Upper lobe of right lung (tissue), 1 donor: Measurements from ENCODE around the gene C4B. TPM values are rescaled to one million over a fixed set of nuclear protein-coding genes. Genes with fewer than 3 reads are reported as not detected.
"Not testable (repeated sequence)": the region's sequence is repeated elsewhere in the genome, so short reads cannot be mapped to it uniquely, and the experiment has no call there.

ENCODE experiments used
- ATAC-seq: fragments of 200-7000 bp; cut with Tn5 transposase; one replicate; pipeline ENCODE4 v1.9.1; 2020; ENCODE audit warnings: mild to moderate bottlenecking, moderate library complexity
- DNase-seq: peaks from one replicate; pipeline ENCODE4 v3.0.0-alpha.2; 2020
- H3K27ac ChIP-seq: fragments of 200-600 bp; one replicate; pipeline ENCODE4 v1.8.0; 2022
- H3K27me3 ChIP-seq: fragments of 200-600 bp; one replicate; pipeline ENCODE4 v1.8.0; 2022; ENCODE audit warnings: mild to moderate bottlenecking
- H3K36me3 ChIP-seq: fragments of 200-600 bp; one replicate; pipeline ENCODE4 v1.8.0; 2022
- H3K4me1 ChIP-seq: fragments of 200-600 bp; one replicate; pipeline ENCODE4 v1.8.0; 2022
- H3K4me3 ChIP-seq: fragments of 200-600 bp; one replicate; pipeline ENCODE4 v1.8.0; 2022; ENCODE audit warnings: mild to moderate bottlenecking
- H3K9me3 ChIP-seq: fragments of 200-600 bp; one replicate; pipeline ENCODE4 v1.8.0; 2022
- CTCF ChIP-seq: fragments of 200-600 bp; IDR thresholded peaks from one replicate; pipeline ENCODE4 v1.8.0; 2022; ENCODE audit warnings: antibody characterized with exemption
- intact Hi-C: fragments of 100-400 bp; cut with DNase I; formaldehyde crosslinking; loops from one replicate; pipeline ENCODE4 v1.11.0; 2022
- total RNA-seq: library from RNA; stranded (reverse); fragmentation: NEBNext Ultra II Directional; extraction: Animal tissue kit (Norgen Biotek cat#: 25700); gene quantifications from one replicate; pipeline ENCODE4 v1.2.1, GENCODE V29; 2021
- donor health status: DM: no; HTN: yes; CAD: no; lungs with severe emphysema.

C4B gene
- total RNA-seq, 1 donor from 2014 or later = 166 TPM

DNA sequence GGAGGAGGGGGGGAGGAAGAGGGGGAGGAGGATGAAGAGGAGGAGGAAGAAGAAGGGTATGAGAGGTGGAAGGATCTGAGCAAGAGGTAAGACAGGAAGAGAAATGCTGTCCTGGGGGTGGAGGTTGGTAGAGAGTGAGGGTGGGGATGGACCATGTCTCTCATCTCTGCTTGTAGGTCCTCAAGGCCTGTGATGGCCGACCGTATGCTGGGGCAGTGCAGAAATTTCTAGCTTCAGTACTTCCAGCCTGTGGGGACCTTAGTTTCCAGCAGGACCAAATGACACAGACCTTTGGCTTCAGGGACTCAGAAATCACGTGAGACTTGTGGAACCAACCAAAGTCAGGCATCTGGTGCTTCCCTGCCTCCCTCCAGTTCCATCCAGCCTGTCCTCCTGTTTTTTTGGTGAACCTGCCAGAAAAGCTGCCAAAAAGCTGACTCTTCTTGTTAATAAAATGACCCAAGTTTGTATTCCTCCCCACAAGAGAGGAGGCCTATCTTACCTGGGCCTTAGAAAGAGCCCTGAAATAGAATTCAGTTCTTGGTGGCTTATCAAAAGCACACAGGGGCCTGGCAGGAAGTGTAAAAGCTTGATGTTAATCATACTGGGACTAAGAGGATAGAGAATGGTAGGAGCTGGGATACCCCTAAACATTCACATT lies 35.2 kb upstream of the C4B start:
- Histone ChIP-seq H3K27ac (no peak overlapping the region), H3K4me3 (no peak overlapping the region), H3K4me1 (no peaks in the 10 kb centered on the region), H3K27me3 (no peaks in the 10 kb centered on the region), H3K36me3 (peaks cover 13% of the 10 kb centered on the region), H3K9me3 (no peaks in the 10 kb centered on the region)
- ATAC-seq (no peak), DNase-seq (peak; percentile 13)
- no peak for TF ChIP-seq CTCF
- intact Hi-C loops = no loop called here

DNA sequence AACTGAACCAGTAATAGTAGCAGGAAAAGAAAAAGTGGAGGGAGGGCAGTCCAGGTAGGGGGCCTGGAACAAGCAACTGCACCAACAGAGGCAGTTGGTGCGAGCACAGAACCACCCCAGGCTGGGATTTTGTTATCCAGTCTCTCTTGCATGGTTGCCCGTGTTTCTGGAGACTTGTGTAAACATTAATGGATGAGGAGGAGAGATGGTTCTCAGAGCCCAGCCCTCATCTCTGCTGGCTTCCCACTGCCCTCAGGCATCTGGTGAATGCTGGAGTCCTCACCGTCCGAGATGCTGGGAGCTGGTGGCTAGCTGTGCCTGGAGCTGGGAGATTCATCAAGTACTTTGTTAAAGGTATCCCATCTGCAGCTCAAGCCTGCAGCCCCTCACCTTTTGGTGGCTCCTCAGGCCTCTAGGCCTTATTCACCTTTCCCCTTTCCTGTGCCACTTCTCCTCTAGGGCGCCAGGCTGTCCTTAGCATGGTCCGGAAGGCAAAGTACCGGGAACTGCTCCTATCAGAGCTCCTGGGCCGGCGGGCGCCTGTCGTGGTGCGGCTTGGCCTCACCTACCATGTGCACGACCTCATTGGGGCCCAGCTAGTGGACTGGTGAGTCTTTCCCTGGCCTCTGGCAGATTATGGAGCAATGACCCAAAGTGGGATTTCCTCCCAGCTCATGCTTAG lies 34.3 kb upstream of the C4B start:
- ATAC-seq, intact Hi-C loops, H3K9me3 ChIP-seq, H3K27ac ChIP-seq, H3K4me1 ChIP-seq, H3K27me3 ChIP-seq, H3K4me3 ChIP-seq: not testable (repeated sequence)
- DNase-seq = peak; percentile 31
- peaks cover 13% of the 10 kb centered on the region for H3K36me3 ChIP-seq

DNA sequence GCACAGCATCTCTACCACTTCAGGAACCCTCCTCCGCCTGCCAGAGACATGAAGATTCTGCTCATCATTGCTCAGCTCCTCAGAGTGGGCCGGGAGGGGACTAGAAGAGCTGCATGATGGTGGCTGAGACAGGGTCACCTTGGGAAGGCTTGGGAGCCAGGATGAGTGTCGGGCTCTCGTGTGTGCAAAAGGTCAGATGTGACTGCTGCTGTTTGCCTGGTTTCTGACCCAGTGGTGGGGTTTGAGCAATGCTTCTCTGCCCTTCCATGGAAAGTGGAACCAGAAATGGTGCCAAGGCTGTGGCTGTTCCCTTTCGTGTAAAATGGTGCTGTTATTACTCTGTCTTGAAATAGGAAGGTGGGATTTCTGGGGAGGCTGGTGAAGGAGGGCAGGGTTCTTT lies 33.6 kb upstream of the C4B start:
- ATAC-seq, DNase-seq, H3K27me3 ChIP-seq, H3K27ac ChIP-seq, H3K4me3 ChIP-seq, H3K9me3 ChIP-seq, H3K4me1 ChIP-seq, intact Hi-C loops: not testable (repeated sequence)
- H3K36me3 ChIP-seq = peaks cover 13% of the 10 kb centered on the region

- peaks cover 13% of the 10 kb centered on the region for H3K36me3 ChIP-seq
- H3K27me3 ChIP-seq, H3K4me3 ChIP-seq, intact Hi-C loops, H3K27ac ChIP-seq, DNase-seq, H3K4me1 ChIP-seq, H3K9me3 ChIP-seq: not testable (repeated sequence)
- ATAC-seq = peak; percentile 81
Observed at GRCh38 chr6:31981744-31982143, 32.9 kb upstream of the C4B start, which contains the start of gene C4A. Gene C4A (plus strand): TSS chr6:31982057. CDS start chr6:31982108, 51 bp downstream.

- H3K27ac ChIP-seq, H3K36me3 ChIP-seq, intact Hi-C loops, H3K4me1 ChIP-seq, H3K4me3 ChIP-seq, H3K27me3 ChIP-seq, H3K9me3 ChIP-seq, DNase-seq: not testable (repeated sequence)
- ATAC-seq = peak; percentile 60
Observed at GRCh38 chr6:31989363-31989762, 25.2 kb upstream of the C4B start.

DNA sequence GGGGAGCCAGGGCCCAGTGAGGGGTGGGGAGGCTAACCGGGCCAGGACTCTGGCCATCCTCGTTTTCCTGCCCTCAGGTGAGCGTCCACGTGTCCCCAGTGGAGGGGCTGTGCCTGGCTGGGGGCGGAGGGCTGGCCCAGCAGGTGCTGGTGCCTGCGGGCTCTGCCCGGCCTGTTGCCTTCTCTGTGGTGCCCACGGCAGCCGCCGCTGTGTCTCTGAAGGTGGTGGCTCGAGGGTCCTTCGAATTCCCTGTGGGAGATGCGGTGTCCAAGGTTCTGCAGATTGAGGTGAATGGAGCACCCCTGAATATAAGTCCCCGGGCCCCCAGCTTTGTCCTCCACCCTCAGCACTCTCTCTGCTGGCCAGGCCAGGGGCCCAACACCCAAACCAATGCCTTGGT lies 20.2 kb upstream of the C4B start:
- H3K27ac ChIP-seq, intact Hi-C loops, H3K4me3 ChIP-seq, H3K27me3 ChIP-seq, H3K36me3 ChIP-seq, H3K4me1 ChIP-seq, H3K9me3 ChIP-seq, ATAC-seq: not testable (repeated sequence)
- peak; percentile 45 for DNase-seq

DNA sequence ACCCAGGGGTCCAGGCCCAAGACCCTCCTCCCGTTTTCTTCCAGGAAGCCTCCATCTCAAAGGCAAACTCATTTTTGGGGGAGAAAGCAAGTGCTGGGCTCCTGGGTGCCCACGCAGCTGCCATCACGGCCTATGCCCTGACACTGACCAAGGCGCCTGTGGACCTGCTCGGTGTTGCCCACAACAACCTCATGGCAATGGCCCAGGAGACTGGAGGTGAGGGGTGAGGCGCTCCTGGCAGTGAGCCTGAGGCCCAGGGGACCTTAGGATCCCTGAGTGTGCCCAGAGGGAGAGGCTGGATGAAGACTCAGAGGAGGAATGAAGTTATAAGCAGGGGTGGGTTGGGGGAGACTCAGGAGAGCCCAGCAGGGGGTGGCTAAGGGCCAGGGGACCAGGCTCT lies 18.2 kb upstream of the C4B start:
- H3K27ac ChIP-seq, ATAC-seq, H3K9me3 ChIP-seq, H3K36me3 ChIP-seq, H3K4me3 ChIP-seq, H3K4me1 ChIP-seq, intact Hi-C loops, H3K27me3 ChIP-seq: not testable (repeated sequence)
- DNase-seq = peak; percentile 44

DNA sequence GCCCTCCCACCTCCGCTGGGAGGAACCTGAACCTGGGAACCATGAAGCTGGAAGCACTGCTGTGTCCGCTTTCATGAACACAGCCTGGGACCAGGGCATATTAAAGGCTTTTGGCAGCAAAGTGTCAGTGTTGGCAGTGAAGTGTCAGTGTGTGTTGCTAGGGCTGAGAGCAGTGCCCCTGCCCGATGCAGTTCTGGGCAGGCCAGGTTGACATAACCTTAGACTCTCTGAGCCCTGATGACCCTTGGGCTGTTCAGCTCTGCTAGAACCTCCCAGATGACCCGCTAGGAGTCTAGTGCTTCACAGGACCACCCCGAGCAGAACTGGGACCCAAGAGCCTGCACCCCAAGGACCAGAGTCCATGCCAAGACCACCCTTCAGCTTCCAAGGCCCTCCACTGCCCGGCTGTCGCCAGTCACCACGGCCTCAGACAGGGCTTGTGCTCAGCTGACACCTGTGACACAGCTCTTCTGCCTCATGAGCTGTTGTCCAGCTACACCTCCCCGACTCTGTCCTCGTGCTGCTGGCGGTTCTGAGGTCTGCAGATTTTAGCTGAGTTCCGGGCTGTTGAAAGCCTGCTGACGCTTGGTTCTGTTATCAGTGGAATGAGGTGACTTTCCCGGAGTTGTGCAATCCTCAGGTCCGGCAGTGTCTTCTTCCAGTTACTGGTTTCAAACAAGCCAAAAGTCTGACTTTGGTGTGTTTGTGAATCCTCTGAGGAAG lies 11.9 kb upstream of the C4B start:
- H3K27me3 ChIP-seq, H3K27ac ChIP-seq, H3K4me3 ChIP-seq, H3K36me3 ChIP-seq, intact Hi-C loops, H3K4me1 ChIP-seq, H3K9me3 ChIP-seq, ATAC-seq, DNase-seq: not testable (repeated sequence)

DNA sequence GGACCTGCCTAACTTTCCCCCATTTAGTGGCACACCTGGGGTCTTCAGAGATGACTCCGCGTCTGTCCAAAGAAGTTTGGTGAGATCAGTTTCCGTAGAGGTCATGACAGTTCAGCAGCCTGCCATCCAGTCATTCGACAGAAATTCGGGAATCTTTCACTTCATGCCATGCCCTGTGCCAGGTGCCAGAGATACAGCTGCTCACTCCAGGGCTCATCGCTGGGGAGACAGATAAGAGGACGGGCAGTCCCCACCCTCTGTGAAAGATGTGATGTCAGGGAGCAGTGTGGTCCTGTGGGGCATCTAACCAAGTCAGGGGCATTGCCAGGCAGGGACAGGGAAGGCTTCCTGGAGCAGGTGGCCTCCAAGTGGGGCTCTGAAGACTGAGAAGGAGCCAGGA lies 11.3 kb upstream of the C4B start:
- H3K4me1 ChIP-seq, H3K9me3 ChIP-seq, H3K36me3 ChIP-seq, intact Hi-C loops, H3K27ac ChIP-seq, H3K4me3 ChIP-seq, DNase-seq, ATAC-seq, H3K27me3 ChIP-seq: not testable (repeated sequence)

- intact Hi-C loops, H3K27me3 ChIP-seq, H3K4me3 ChIP-seq, H3K9me3 ChIP-seq, H3K4me1 ChIP-seq, H3K36me3 ChIP-seq, H3K27ac ChIP-seq, ATAC-seq: not testable (repeated sequence)
- DNase-seq = peak; percentile 21
Observed at GRCh38 chr6:32004393-32004792, 10.2 kb upstream of the C4B start.

GRCh38 chr6:32004864-32005537 lies 9.6 kb upstream of the C4B start:
- intact Hi-C loops, H3K36me3 ChIP-seq, H3K4me3 ChIP-seq, H3K9me3 ChIP-seq, H3K27me3 ChIP-seq, H3K27ac ChIP-seq, H3K4me1 ChIP-seq: not testable (repeated sequence)
- peak; percentile 52 for DNase-seq
- peak; percentile 45 for ATAC-seq

GRCh38 chr6:32005538-32005880 lies 9.1 kb upstream of the C4B start:
- ATAC-seq = peak; percentile 5
- H3K4me1 ChIP-seq, H3K4me3 ChIP-seq, H3K36me3 ChIP-seq, H3K9me3 ChIP-seq, intact Hi-C loops, H3K27me3 ChIP-seq, H3K27ac ChIP-seq: not testable (repeated sequence)
- peak; percentile 68 for DNase-seq

GRCh38 chr6:32005991-32006529 lies 8.5 kb upstream of the C4B start:
- H3K27me3 ChIP-seq, ATAC-seq, intact Hi-C loops, H3K36me3 ChIP-seq, H3K4me3 ChIP-seq, H3K27ac ChIP-seq, H3K9me3 ChIP-seq, H3K4me1 ChIP-seq: not testable (repeated sequence)
- peak; percentile 49 for DNase-seq
